Mesenteric fat pad (tissue), 1 donor: ENCODE results near the gene MCC. TPM values are rescaled to one million over a fixed set of nuclear protein-coding genes. Genes with fewer than 3 reads are reported as not detected.

ENCODE experiments used
- DNase-seq: peaks from one replicate; pipeline ENCODE4 v3.0.0-alpha.2; 2020; ENCODE audit warnings: low spot score
- total RNA-seq: library from RNA; stranded (reverse); fragmentation: NEBNext Ultra II Directional; extraction: Animal tissue kit (Norgen Biotek cat#: 25700); gene quantifications from one replicate; pipeline ENCODE4 v1.2.1, GENCODE V29; 2021
- donor health status: DM: yes; HTN: yes; CAD: no.

Gene MCC
- total RNA-seq, 1 donor from 2014 or later, result 25.2 TPM

GRCh38 chr5:113003763-113004162 is 484.5 kb downstream of the MCC start:
- DNase-seq, result no peak

GRCh38 chr5:113002423-113002822 is 485.8 kb downstream of the MCC start:
- no peak for DNase-seq

- DNase-seq, result no peak
Observed at GRCh38 chr5:113000466-113000865, 487.8 kb downstream of the MCC start.

GRCh38 chr5:112998296-112998695 is 490.0 kb downstream of the MCC start:
- DNase-seq, result no peak

- no peak for DNase-seq
Observed at GRCh38 chr5:112996830-112997374, 491.4 kb downstream of the MCC start.

- DNase-seq, result no peak
Observed at GRCh38 chr5:112995764-112996618, 492.3 kb downstream of the MCC start.

- DNase-seq, result no peak
Observed at GRCh38 chr5:112986224-112986623, 502.0 kb downstream of the MCC start.

- no peak for DNase-seq
Observed at GRCh38 chr5:112983363-112983762, 504.9 kb downstream of the MCC start.

GRCh38 chr5:112979723-112980122 is 508.5 kb downstream of the MCC start:
- no peak for DNase-seq

- DNase-seq, result no peak
Observed at GRCh38 chr5:112978836-112979235, 509.4 kb downstream of the MCC start.

GRCh38 chr5:112977440-112977861 is 510.8 kb downstream of the MCC start:
- DNase-seq, result no peak

- peak; percentile 97 for DNase-seq
Observed at GRCh38 chr5:112976432-112977309, 511.6 kb downstream of the MCC start, which contains the start of gene DCP2. Gene DCP2, plus strand, starts transcription at chr5:112976798. Its CDS starts 136 bp downstream, at chr5:112976934.

GRCh38 chr5:112975721-112976431 is 512.4 kb downstream of the MCC start:
- DNase-seq, result no peak

GRCh38 chr5:112974901-112975300 is 513.4 kb downstream of the MCC start:
- DNase-seq, result no peak

- no peak for DNase-seq
Observed at GRCh38 chr5:112973904-112974303, 514.3 kb downstream of the MCC start.

GRCh38 chr5:112973036-112973435 is 515.2 kb downstream of the MCC start:
- no peak for DNase-seq

Other genes with a start within 250 kb of the MCC start
- gene TSSK1B, start 53.5 kb downstream of the MCC start, total RNA-seq, result not detected
- 25.8 TPM for gene YTHDC2, start 25.2 kb upstream of the MCC start, total RNA-seq